SK-N-SH (cell line): ENCODE measurements around the gene ATP4A.

Experiments used
- EP300 ChIP-seq, 2 experiments: IDR thresholded peaks; 2 replicates each; pipeline versions ENCODE4 v1.4.0 to v1.6.1; 2012; ENCODE audit warnings: borderline replicate concordance in 1 of 2, low read depth in 1 of 2, low read length in 1 of 2
- EZH2phosphoT487 ChIP-seq: fragments of 200-600 bp; sonication (generic); IDR thresholded peaks from 2 replicates; pipeline ENCODE4 v1.6.1; 2017; ENCODE audit warnings: low read depth, mixed run types, mild to moderate bottlenecking, antibody characterized with exemption, moderate library complexity, borderline replicate concordance
- RAD21 ChIP-seq: IDR thresholded peaks from 2 replicates; pipeline ENCODE4 v1.6.1; 2012; ENCODE audit warnings: mild to moderate bottlenecking, low read length
- RFX5 ChIP-seq: IDR thresholded peaks from 2 replicates; pipeline ENCODE4 v1.6.1; 2012; ENCODE audit warnings: mild to moderate bottlenecking, improper control_type of control experiment, low read length
- TAF1 ChIP-seq: IDR thresholded peaks from 2 replicates; pipeline ENCODE4 v1.6.1; 2012; ENCODE audit warnings: low read depth, mild to moderate bottlenecking, low read length, moderate library complexity, borderline replicate concordance
- YY1 ChIP-seq: IDR thresholded peaks from 2 replicates; pipeline ENCODE4 v1.4.0; 2012; ENCODE audit warnings: low read depth, mild to moderate bottlenecking
- TF ChIP-seq, protein P1 (sequence below): IDR thresholded peaks from 2 replicates; pipeline ENCODE4 v1.6.1; 2012; ENCODE audit warnings: mild to moderate bottlenecking, low read depth, low read length, moderate library complexity
- TF ChIP-seq, protein P2 (sequence below): fragments of 200-600 bp; sonication (generic); IDR thresholded peaks from 2 replicates; pipeline ENCODE4 v1.6.1; 2017; ENCODE audit warnings: antibody characterized with exemption, mild to moderate bottlenecking, moderate library complexity
- TF ChIP-seq, protein P3 (sequence below): IDR thresholded peaks from 2 replicates; pipeline ENCODE4 v1.4.0; 2012; ENCODE audit warnings: low read depth, borderline replicate concordance
- TF ChIP-seq, protein P4 (sequence below): IDR thresholded peaks from 2 replicates; pipeline ENCODE4; 2012
- TF ChIP-seq, protein P5 (sequence below): fragments of 150-350 bp; IDR thresholded peaks from 2 replicates; pipeline ENCODE4 v1.6.1; 2016; ENCODE audit warnings: mild to moderate bottlenecking, low read depth, low read length

DNA sequence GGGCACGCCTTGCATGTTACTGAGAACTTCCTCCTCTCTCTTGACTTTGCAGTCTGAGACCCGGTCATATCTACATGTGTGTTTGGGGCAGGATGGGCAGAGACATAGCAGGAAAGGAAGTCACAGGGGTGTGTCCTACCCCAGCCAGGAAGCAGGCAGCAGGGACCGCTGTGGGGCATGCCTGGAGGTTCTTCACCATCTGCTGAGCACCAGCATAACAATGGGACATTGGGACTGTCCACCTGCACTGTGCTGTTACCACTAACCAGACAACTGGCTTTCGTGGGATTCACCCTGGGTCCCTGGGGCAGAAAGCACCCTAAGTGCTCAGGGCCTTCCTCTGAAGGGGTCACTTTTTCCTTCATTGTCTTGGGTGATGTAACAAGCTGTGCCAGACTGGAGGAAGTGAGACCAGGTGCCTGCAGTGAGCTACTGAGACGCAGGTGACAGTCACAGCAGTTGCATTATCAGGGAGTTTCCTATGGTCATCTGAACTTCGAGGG is 46.4 kb upstream of the ATP4A start:
- TF ChIP-seq, protein P1, sequence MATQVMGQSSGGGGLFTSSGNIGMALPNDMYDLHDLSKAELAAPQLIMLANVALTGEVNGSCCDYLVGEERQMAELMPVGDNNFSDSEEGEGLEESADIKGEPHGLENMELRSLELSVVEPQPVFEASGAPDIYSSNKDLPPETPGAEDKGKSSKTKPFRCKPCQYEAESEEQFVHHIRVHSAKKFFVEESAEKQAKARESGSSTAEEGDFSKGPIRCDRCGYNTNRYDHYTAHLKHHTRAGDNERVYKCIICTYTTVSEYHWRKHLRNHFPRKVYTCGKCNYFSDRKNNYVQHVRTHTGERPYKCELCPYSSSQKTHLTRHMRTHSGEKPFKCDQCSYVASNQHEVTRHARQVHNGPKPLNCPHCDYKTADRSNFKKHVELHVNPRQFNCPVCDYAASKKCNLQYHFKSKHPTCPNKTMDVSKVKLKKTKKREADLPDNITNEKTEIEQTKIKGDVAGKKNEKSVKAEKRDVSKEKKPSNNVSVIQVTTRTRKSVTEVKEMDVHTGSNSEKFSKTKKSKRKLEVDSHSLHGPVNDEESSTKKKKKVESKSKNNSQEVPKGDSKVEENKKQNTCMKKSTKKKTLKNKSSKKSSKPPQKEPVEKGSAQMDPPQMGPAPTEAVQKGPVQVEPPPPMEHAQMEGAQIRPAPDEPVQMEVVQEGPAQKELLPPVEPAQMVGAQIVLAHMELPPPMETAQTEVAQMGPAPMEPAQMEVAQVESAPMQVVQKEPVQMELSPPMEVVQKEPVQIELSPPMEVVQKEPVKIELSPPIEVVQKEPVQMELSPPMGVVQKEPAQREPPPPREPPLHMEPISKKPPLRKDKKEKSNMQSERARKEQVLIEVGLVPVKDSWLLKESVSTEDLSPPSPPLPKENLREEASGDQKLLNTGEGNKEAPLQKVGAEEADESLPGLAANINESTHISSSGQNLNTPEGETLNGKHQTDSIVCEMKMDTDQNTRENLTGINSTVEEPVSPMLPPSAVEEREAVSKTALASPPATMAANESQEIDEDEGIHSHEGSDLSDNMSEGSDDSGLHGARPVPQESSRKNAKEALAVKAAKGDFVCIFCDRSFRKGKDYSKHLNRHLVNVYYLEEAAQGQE, result no peak
- TF ChIP-seq RAD21 (no peak), EP300 (IDR thresholded peaks at IDR 0.05; ENCODE audit: borderline replicate concordance in 1 of 2, low read depth in 1 of 2, low read length in 1 of 2) (no peak), RFX5 (no peak), YY1 (no peak), TAF1 (no peak), EZH2phosphoT487 (no peak)
- TF ChIP-seq, protein P2, sequence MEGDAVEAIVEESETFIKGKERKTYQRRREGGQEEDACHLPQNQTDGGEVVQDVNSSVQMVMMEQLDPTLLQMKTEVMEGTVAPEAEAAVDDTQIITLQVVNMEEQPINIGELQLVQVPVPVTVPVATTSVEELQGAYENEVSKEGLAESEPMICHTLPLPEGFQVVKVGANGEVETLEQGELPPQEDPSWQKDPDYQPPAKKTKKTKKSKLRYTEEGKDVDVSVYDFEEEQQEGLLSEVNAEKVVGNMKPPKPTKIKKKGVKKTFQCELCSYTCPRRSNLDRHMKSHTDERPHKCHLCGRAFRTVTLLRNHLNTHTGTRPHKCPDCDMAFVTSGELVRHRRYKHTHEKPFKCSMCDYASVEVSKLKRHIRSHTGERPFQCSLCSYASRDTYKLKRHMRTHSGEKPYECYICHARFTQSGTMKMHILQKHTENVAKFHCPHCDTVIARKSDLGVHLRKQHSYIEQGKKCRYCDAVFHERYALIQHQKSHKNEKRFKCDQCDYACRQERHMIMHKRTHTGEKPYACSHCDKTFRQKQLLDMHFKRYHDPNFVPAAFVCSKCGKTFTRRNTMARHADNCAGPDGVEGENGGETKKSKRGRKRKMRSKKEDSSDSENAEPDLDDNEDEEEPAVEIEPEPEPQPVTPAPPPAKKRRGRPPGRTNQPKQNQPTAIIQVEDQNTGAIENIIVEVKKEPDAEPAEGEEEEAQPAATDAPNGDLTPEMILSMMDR, result no peak
- TF ChIP-seq, protein P3, sequence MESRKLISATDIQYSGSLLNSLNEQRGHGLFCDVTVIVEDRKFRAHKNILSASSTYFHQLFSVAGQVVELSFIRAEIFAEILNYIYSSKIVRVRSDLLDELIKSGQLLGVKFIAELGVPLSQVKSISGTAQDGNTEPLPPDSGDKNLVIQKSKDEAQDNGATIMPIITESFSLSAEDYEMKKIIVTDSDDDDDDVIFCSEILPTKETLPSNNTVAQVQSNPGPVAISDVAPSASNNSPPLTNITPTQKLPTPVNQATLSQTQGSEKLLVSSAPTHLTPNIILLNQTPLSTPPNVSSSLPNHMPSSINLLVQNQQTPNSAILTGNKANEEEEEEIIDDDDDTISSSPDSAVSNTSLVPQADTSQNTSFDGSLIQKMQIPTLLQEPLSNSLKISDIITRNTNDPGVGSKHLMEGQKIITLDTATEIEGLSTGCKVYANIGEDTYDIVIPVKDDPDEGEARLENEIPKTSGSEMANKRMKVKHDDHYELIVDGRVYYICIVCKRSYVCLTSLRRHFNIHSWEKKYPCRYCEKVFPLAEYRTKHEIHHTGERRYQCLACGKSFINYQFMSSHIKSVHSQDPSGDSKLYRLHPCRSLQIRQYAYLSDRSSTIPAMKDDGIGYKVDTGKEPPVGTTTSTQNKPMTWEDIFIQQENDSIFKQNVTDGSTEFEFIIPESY, result no peak
- TF ChIP-seq, protein P4, sequence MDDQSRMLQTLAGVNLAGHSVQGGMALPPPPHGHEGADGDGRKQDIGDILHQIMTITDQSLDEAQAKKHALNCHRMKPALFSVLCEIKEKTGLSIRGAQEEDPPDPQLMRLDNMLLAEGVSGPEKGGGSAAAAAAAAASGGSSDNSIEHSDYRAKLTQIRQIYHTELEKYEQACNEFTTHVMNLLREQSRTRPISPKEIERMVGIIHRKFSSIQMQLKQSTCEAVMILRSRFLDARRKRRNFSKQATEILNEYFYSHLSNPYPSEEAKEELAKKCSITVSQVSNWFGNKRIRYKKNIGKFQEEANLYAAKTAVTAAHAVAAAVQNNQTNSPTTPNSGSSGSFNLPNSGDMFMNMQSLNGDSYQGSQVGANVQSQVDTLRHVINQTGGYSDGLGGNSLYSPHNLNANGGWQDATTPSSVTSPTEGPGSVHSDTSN, result no peak
- TF ChIP-seq, protein P5, sequence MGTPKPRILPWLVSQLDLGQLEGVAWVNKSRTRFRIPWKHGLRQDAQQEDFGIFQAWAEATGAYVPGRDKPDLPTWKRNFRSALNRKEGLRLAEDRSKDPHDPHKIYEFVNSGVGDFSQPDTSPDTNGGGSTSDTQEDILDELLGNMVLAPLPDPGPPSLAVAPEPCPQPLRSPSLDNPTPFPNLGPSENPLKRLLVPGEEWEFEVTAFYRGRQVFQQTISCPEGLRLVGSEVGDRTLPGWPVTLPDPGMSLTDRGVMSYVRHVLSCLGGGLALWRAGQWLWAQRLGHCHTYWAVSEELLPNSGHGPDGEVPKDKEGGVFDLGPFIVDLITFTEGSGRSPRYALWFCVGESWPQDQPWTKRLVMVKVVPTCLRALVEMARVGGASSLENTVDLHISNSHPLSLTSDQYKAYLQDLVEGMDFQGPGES, result no peak
